K562 (cell line): Measurements from ENCODE around the gene KCNC3. TPM values are rescaled to one million over a fixed set of nuclear protein-coding genes. Genes with fewer than 3 reads are reported as not detected.
A peak's percentile ranks its signal among the peaks of the same experiment; 100 is the strongest.

Experiments
- ARID1B ChIP-seq: fragments of 450-650 bp; IDR thresholded peaks from 2 replicates; pipeline ENCODE4 v1.6.1; 2016; ENCODE audit warnings: antibody characterized with exemption, mild to moderate bottlenecking, inconsistent platforms
- BRF1 ChIP-seq: IDR thresholded peaks from 3 replicates; pipeline ENCODE4 v1.6.1; 2011; ENCODE audit warnings: borderline replicate concordance, mild to moderate bottlenecking; ENCODE audit not compliant: insufficient read length; ENCODE audit errors: extremely low read depth
- CXXC5 ChIP-seq: fragments of 250-450 bp; sonication (Bioruptor Pico); IDR thresholded peaks from 2 replicates; pipeline ENCODE4 v1.8.0; 2022; ENCODE audit warnings: inconsistent platforms, mild to moderate bottlenecking, moderate library complexity
- ERF ChIP-seq: fragments of 450-650 bp; formaldehyde crosslinking; IDR thresholded peaks from 2 replicates; pipeline ENCODE4 v1.4.0; 2020; ENCODE audit warnings: mild to moderate bottlenecking, mixed read lengths
- KDM4B ChIP-seq, 2 experiments: fragments of 450-650 bp in 1 of 2; sonication (generic) in 1 of 2; IDR thresholded peaks; 2 replicates each; pipeline ENCODE4 v1.6.1; 2016 to 2017; ENCODE audit warnings: borderline replicate concordance in 2 of 2, antibody characterized with exemption in 1 of 2, low read depth in 1 of 2, mild to moderate bottlenecking in 1 of 2
- KLF1 ChIP-seq: fragments of 450-650 bp; IDR thresholded peaks from 2 replicates; pipeline ENCODE4 v1.6.1; 2016; ENCODE audit warnings: missing genetic modification characterization, missing compliant biosample characterization
- KLF13 ChIP-seq: fragments of 450-650 bp; IDR thresholded peaks from 2 replicates; pipeline ENCODE4 v1.6.1; 2016; ENCODE audit warnings: missing genetic modification characterization, low read depth, mild to moderate bottlenecking, missing compliant biosample characterization, moderate library complexity, borderline replicate concordance
- MEIS2 ChIP-seq: fragments of 450-650 bp; IDR thresholded peaks from 2 replicates; pipeline ENCODE4 v1.6.1; 2014; ENCODE audit warnings: mild to moderate bottlenecking; ENCODE audit not compliant: partially characterized antibody
- NFE2 ChIP-seq: IDR thresholded peaks from 2 replicates; pipeline ENCODE4 v1.6.1; 2014; ENCODE audit warnings: antibody characterized with exemption, low read depth
- NR3C1 ChIP-seq: sonication (generic); formaldehyde crosslinking; IDR thresholded peaks from 2 replicates; pipeline ENCODE4 v1.8.1; 2022; ENCODE audit warnings: missing genetic modification reagents
- RBFOX2 ChIP-seq: fragments of 200-400 bp; formaldehyde crosslinking; IDR thresholded peaks from 2 replicates; pipeline ENCODE4 v1.6.1; 2017; ENCODE audit warnings: low read depth, mild to moderate bottlenecking, low read length, moderate library complexity
- ZFP1 ChIP-seq: fragments of 450-650 bp; formaldehyde crosslinking; IDR thresholded peaks from 2 replicates; pipeline ENCODE4 v1.4.0; 2020; ENCODE audit warnings: mild to moderate bottlenecking, mixed read lengths
- ZFPM2 ChIP-seq: fragments of 250-450 bp; sonication (Bioruptor Pico); IDR thresholded peaks from 2 replicates; pipeline ENCODE4 v1.5.1; 2022; ENCODE audit warnings: mild to moderate bottlenecking
- ZNF143 ChIP-seq: sonication (generic); formaldehyde crosslinking; IDR thresholded peaks from 2 replicates; pipeline ENCODE4 v1.9.0; 2022; ENCODE audit warnings: mild to moderate bottlenecking, missing genetic modification reagents
- ZNF57 ChIP-seq: fragments of 450-650 bp; formaldehyde crosslinking; IDR thresholded peaks from 2 replicates; pipeline ENCODE4 v1.4.0; 2020; ENCODE audit warnings: mild to moderate bottlenecking, moderate library complexity
- polyA plus RNA-seq, 8 experiments: library from polyadenylated mRNA; depleted of rRNA in 4 of 8; stranded (reverse) in 5 of 8; unstranded in 3 of 8; fragments of >200 nt; fragmentation: Nextera tagmentation in 2 of 8; fragmentation: Illumina TruSeq in 1 of 8; extraction: Ambion mirVana in 2 of 8; extraction: Trizol in 1 of 8; gene quantifications; 2 replicates each; pipeline versions ENCODE4 v1.2.1 to v1.2.3, GENCODE V29; 2011 to 2014; ENCODE audit warnings: inconsistent platforms in 1 of 8, missing spikeins in 1 of 8
- total RNA-seq, 7 experiments: library from RNA; depleted of rRNA in 6 of 7; stranded (reverse); fragments of >200 nt in 6 of 7; fragmentation: Illumina TruSeq in 2 of 7; extraction: Trizol in 2 of 7; gene quantifications; 2 replicates each; pipeline versions ENCODE4 v1.2.1 to v1.2.3, GENCODE V29; 2011 to 2021; ENCODE audit warnings: low replicate concordance in 1 of 7
- TF ChIP-seq, protein P1 (sequence below): fragments of 250-450 bp; sonication (Bioruptor Pico); IDR thresholded peaks from 2 replicates; pipeline ENCODE4 v1.5.0; 2021
- TF ChIP-seq, protein P2 (sequence below), 2 experiments: fragments of 200-800 bp in 1 of 2; sonication (Bioruptor generic) in 1 of 2; sonication (generic) in 1 of 2; formaldehyde crosslinking in 1 of 2; IDR thresholded peaks in 1 of 2; conservative IDR thresholded peaks in 1 of 2; 2 replicates each; pipeline versions ENCODE4 v1.5.0 to v1.6.1; 2016 to 2020; ENCODE audit warnings: missing compliant biosample characterization in 1 of 2, missing genetic modification characterization in 1 of 2, missing genetic modification reagents in 1 of 2
- TF ChIP-seq, protein P3 (sequence below): fragments of 450-650 bp; formaldehyde crosslinking; IDR thresholded peaks from 2 replicates; pipeline ENCODE4 v1.4.0; 2020; ENCODE audit warnings: mild to moderate bottlenecking, moderate library complexity
- TF ChIP-seq, protein P4 (sequence below): fragments of 250-450 bp; sonication (Bioruptor Pico); IDR thresholded peaks from 2 replicates; pipeline ENCODE4 v1.5.0; 2022; ENCODE audit warnings: mild to moderate bottlenecking
- TF ChIP-seq, protein P5 (sequence below), 2 experiments: IDR thresholded peaks; 2 replicates each; pipeline ENCODE4 v1.6.1; 2011; ENCODE audit warnings: borderline replicate concordance in 1 of 2, control low read depth in 1 of 2, low read depth in 1 of 2, low read length in 1 of 2, mild to moderate bottlenecking in 1 of 2, mixed read lengths in 1 of 2, moderate library complexity in 1 of 2; ENCODE audit not compliant: insufficient read depth in 1 of 2, insufficient read length in 1 of 2, poor library complexity in 1 of 2, severe bottlenecking in 1 of 2; ENCODE audit errors: extremely low read depth in 1 of 2

The KCNC3 gene
- total and polyA plus RNA-seq, 9 of the 15 experiments (the other 6 are each of a cell fraction or from before 2014, with no cell fraction given) = 0.03 to 26.2 (median 2.0) TPM

DNA sequence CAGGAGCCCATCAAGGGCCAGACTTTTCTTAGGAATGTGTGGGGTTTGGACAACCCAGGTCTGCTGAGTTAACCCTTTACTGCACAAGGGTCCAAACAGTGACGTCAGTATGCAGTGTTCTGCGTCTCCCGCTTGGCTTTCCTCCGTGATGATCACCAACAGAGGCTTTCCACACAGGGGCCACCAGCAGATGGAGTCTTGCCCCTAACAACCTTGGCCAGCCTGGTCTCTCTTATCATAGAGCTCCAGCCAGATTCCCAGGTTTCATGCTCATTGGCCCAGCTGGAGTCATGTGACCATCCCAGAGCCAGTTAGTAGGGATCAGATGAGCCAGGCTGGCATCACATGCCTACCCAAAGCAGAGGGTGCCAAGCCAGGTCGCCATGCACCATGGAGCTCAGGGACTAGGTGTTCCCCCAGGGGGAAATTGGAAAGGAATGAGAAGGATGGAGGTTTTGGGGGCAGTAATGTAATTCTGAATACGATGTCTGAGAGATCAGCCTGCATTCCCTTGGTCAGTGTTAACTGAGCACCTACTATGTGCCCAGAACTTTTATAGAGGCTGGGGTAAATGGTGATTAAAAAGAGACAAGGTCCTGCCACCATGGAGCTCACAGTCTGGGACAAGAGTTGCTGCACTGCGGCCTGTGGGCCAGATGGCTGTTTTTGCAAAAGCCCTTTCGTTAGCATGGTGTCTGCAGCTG lies 64.5 kb downstream of the KCNC3 start (continued):
- no peak for TF ChIP-seq MEIS2
- TF ChIP-seq, protein P1, sequence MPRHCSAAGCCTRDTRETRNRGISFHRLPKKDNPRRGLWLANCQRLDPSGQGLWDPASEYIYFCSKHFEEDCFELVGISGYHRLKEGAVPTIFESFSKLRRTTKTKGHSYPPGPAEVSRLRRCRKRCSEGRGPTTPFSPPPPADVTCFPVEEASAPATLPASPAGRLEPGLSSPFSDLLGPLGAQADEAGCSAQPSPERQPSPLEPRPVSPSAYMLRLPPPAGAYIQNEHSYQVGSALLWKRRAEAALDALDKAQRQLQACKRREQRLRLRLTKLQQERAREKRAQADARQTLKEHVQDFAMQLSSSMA (CRISPR knock-in tag) = no peak
- no peak for TF ChIP-seq CXXC5
- peak; percentile 64 for TF ChIP-seq ARID1B
- TF ChIP-seq, protein P2, sequence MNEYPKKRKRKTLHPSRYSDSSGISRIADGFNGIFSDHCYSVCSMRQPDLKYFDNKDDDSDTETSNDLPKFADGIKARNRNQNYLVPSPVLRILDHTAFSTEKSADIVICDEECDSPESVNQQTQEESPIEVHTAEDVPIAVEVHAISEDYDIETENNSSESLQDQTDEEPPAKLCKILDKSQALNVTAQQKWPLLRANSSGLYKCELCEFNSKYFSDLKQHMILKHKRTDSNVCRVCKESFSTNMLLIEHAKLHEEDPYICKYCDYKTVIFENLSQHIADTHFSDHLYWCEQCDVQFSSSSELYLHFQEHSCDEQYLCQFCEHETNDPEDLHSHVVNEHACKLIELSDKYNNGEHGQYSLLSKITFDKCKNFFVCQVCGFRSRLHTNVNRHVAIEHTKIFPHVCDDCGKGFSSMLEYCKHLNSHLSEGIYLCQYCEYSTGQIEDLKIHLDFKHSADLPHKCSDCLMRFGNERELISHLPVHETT (CRISPR knock-in tag; conservative IDR thresholded peaks at IDR 0.05 in 1 of 2, IDR thresholded peaks at IDR 0.05 in 1 of 2) = no peak
- TF ChIP-seq ZNF57 (CRISPR knock-in tag) = no peak
- no peak for TF ChIP-seq KDM4B (IDR thresholded peaks at IDR 0.05; ENCODE audit: borderline replicate concordance in 2 of 2, low read depth in 1 of 2)
- TF ChIP-seq RBFOX2 = no peak
- no peak for TF ChIP-seq ZFP1 (CRISPR knock-in tag)
- TF ChIP-seq, protein P3, sequence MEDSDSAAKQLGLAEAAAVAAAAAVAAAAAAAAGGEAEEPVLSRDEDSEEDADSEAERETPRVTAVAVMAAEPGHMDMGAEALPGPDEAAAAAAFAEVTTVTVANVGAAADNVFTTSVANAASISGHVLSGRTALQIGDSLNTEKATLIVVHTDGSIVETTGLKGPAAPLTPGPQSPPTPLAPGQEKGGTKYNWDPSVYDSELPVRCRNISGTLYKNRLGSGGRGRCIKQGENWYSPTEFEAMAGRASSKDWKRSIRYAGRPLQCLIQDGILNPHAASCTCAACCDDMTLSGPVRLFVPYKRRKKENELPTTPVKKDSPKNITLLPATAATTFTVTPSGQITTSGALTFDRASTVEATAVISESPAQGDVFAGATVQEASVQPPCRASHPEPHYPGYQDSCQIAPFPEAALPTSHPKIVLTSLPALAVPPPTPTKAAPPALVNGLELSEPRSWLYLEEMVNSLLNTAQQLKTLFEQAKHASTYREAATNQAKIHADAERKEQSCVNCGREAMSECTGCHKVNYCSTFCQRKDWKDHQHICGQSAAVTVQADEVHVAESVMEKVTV = no peak
- TF ChIP-seq ERF (CRISPR knock-in tag) = no peak
- TF ChIP-seq KLF1 (tag) = no peak
- TF ChIP-seq NFE2 = no peak
- no peak for TF ChIP-seq NR3C1 (CRISPR knock-in tag)
- TF ChIP-seq, protein P4, sequence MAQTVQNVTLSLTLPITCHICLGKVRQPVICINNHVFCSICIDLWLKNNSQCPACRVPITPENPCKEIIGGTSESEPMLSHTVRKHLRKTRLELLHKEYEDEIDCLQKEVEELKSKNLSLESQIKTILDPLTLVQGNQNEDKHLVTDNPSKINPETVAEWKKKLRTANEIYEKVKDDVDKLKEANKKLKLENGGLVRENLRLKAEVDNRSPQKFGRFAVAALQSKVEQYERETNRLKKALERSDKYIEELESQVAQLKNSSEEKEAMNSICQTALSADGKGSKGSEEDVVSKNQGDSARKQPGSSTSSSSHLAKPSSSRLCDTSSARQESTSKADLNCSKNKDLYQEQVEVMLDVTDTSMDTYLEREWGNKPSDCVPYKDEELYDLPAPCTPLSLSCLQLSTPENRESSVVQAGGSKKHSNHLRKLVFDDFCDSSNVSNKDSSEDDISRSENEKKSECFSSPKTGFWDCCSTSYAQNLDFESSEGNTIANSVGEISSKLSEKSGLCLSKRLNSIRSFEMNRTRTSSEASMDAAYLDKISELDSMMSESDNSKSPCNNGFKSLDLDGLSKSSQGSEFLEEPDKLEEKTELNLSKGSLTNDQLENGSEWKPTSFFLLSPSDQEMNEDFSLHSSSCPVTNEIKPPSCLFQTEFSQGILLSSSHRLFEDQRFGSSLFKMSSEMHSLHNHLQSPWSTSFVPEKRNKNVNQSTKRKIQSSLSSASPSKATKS (CRISPR knock-in tag) = no peak
- no peak for TF ChIP-seq BRF1
- TF ChIP-seq, protein P5, sequence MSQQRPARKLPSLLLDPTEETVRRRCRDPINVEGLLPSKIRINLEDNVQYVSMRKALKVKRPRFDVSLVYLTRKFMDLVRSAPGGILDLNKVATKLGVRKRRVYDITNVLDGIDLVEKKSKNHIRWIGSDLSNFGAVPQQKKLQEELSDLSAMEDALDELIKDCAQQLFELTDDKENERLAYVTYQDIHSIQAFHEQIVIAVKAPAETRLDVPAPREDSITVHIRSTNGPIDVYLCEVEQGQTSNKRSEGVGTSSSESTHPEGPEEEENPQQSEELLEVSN (IDR thresholded peaks at IDR 0.05; ENCODE audit: borderline replicate concordance in 1 of 2, extremely low read depth in 1 of 2, insufficient read depth in 1 of 2, insufficient read length in 1 of 2, low read depth in 1 of 2, low read length in 1 of 2, poor library complexity in 1 of 2, severe bottlenecking in 1 of 2) = no peak
- no peak for TF ChIP-seq ZFPM2 (CRISPR knock-in tag)
- no peak for TF ChIP-seq ZNF143 (CRISPR knock-in tag)
- TF ChIP-seq KLF13 (tag) = no peak
